Renal cortical epithelial cell (primary cell): ENCODE data around the gene ARFIP1. TPM values are rescaled to one million over a fixed set of nuclear protein-coding genes. Genes with fewer than 3 reads are reported as not detected.
"Not testable (repeated sequence)": the region's sequence is repeated elsewhere in the genome, so short reads cannot be mapped to it uniquely, and the experiment has no call there.

Source experiments
- DNase-seq: peaks from one replicate; pipeline ENCODE4 v3.0.0-alpha.2; 2011; ENCODE audit warnings: low read depth
- total RNA-seq: library from RNA; depleted of rRNA; stranded (reverse); fragments of >200 nt; gene quantifications from 2 replicates; pipeline ENCODE4 v1.2.3, GENCODE V29; 2014

Gene ARFIP1
- total RNA-seq, 1 donor from 2014 or later: 51.9 TPM

DNA sequence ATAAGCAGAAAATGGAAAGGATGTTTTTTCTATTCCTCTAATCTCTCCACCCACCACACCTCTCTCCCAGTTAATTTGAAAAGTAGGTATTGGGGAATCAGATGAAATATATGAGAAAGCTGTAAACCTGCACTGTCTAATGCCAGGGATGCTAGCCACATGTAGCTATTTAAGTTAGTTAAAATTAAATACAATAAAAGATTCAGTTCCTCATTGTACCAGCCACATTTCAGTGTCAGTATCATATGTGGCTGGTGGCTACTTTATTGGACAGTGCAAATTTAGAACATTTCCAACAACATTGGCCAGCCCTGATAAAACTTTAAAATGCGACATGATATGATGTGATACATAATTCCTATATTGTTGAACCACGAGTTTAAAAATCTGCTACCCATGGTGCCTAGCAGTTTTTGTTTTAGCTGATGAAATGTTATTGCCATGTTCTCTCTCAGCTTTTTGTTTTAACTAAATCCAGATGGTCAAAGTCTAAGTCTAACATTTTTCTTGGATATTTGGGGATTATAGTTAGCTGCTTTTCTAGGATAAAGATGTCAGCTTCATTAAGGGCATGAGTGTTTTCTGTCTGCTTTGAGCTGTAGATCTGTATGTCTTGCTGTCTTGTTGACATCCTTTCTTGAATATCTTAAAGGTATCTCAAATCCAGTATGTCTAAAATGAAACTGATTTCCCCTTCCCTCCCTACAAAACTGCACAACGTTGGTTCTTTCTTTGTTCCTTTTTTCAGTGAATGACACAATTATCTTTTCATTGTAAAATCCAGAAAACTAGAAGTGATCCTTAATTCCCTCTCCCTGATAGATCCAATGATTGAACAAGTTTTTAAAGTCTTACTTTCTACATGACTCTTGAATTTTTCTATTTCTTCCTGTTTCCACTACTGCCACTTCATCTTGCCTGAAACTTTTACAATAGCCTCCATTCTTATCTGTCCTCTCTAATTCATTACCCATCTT is 6.2 kb downstream of the ARFIP1 start:
- DNase-seq: no peak

DNA sequence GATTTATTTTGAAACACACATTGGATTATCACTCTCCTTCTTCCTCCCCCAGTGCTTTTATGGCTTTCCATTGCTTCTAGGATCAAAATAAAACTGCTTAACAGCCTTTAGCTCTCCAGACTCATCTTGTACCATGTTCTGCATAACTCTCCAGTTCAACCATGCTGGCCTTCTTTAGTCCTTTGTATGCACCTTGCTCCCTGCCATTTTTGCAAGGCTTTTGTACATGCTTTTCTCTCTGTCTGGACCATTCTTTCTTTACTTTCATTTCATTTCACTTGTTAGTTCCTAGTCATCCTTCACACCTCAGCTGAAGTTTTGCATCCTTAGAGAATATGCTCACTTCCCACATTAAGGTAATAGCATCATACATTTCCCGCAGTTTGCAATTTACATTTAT is 6.9 kb downstream of the ARFIP1 start:
- DNase-seq: no peak

- DNase-seq: no peak
Measured at GRCh38 chr4:152795891-152796290, 16.1 kb downstream of the ARFIP1 start.

DNA sequence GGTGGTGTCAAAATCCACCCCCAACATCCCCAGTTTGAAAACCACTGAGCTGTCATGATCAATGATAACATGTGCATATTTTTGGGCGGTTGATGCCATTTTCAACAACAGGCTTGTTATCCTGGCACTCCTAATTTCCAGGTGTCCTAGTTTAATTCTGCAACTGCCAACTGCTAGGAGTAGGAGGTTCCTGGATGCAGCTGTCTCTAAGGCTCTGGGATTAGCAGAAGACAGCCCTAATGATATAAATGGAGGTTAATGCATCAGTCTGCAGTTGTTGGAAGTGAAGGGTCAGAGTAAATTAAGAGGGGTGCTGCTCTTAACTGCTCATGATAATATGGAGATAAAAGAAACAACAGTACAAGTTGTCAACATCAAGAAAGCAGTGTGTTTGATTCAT is 23.8 kb downstream of the ARFIP1 start:
- no peak for DNase-seq

GRCh38 chr4:152805071-152805650 is 25.4 kb downstream of the ARFIP1 start:
- DNase-seq: peak; percentile 25

DNA sequence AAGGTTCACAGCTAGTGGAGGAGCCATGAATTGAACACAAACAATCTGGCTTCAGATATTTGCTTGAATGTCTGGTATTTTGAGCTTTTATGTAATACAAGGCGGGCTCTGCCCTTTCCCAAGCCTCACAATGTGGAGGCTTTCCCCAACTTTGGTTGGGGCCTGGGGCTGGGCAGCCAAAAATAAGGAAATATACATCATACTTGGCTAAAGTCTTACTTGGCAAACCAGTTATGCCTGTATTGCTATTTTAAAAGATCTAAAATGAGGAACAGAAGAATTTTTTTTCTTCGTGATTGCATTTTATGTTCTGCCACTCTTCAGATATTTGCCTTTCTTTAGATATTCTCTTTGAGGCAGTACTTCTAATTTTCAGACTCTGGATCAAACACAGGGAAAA is 26.1 kb downstream of the ARFIP1 start:
- DNase-seq: no peak

DNA sequence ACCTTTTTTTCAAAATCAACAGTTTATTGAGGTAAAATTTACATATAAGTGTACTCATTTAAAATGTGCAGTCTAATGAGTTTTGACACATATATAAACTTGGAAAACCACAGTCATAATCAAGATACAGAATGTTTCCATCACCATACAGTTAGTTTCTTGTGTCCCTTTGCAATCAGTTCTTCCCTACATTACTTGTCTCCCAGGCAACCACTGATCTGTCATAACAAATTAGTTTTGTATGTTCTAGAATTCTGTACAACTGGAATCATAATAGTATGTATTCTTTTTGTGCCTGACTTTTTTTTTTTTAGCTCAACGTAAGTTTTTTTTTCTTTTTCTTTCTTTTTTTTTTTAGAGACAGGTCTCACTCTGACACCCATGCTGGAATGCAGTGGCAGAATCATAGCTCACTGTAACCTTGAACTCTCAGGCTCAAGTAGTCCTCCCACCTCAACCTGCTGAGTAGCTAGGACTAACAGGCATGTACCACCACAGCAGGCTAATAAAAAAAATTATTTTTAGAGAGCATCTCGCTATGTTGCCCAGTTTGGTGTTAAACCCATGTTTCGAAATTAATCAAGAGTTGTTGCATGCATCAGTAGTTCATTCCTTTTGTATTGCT is 26.9 kb downstream of the ARFIP1 start:
- DNase-seq: no peak

DNA sequence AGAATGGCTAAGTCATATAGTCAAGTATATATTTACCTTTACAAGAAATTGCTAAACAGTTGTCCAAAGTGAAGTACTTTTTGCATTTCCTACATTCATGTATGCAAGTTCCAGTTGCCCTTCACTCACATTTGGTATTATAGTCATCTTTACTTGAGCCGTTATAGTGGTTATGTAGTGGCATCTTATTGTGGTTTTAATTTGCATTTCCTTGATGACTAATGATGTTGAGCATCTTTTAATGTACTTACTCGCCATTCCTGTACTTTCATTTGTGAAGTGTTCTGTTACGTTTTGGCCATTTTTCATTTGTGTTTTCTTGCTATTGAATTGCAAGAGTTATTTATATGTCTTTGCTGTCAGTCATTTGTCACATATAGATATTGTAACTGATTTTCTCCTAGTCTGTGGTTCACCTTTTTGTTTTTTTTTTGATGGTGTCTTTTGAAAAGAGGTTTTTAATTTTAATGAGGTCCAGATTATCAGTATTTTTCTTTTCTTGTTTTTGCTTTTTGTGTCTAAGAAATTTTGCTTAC is 27.6 kb downstream of the ARFIP1 start:
- DNase-seq: peak; percentile 49

DNA sequence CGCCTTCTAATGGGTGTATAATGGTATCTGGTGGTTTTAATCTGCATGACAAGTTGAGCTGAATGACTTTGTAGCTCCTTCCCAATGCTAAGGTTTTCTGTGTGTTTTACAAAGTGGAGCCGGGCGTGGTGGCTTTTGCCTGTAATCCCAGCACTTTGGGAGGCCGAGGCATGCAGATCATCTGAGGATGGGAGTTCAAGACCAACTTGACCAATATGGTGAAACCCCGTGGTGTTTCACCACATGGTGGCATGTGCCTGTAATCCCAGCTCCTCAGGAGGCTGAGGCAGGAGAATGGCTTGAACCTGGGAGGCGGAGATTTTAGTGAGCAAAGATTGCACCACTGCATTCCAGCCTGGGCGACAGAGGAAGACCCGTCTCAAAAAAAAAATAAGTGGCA is 28.9 kb downstream of the ARFIP1 start:
- no peak for DNase-seq

DNA sequence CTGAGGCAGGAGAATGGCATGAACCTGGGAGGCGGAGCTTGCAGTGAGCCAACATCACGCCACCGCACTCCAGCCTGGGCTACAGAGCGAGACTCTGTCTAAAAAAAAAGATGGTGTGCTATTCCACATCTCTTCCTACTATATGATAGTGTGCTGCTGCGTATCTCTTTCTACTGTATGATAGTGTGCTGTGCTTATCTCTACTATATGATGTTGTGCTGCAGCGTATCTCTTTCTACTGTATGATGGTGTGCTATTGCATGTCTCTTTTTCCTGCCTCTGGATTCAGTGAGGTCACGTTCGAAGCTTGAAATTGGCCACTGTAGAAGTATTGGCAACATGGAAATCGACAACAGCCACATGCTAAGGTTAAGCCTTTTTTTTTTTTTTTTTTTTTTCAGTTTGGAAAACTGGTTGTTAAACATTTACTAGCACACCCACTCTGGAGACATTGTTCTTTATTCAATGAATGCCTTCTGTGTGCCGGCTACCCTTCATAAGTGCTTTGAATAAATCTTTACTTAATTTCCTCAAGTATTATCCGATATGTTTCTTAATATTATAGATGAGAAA is 31.0 kb downstream of the ARFIP1 start:
- peak; percentile 78 for DNase-seq

- DNase-seq: peak; percentile 13
Measured at GRCh38 chr4:152815078-152815477, 35.3 kb downstream of the ARFIP1 start.

DNA sequence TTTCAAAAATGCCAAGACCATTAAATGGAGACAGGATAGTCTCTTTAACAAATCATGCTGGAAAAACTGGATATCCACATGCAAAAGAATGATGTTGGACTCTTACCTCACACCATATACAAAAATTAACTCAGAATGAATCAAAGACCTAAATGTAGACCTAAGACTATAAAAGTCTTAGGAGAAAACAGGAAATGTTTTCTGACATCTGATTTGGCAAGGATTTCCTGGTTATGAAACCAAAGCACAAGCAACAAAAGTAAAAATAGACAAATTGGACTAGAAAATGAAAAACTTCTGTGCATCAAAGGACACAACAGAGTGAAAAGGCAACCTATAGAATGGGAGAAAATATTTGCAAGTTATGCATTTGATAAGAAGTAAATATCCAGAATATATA is 37.6 kb downstream of the ARFIP1 start:
- no peak for DNase-seq

DNA sequence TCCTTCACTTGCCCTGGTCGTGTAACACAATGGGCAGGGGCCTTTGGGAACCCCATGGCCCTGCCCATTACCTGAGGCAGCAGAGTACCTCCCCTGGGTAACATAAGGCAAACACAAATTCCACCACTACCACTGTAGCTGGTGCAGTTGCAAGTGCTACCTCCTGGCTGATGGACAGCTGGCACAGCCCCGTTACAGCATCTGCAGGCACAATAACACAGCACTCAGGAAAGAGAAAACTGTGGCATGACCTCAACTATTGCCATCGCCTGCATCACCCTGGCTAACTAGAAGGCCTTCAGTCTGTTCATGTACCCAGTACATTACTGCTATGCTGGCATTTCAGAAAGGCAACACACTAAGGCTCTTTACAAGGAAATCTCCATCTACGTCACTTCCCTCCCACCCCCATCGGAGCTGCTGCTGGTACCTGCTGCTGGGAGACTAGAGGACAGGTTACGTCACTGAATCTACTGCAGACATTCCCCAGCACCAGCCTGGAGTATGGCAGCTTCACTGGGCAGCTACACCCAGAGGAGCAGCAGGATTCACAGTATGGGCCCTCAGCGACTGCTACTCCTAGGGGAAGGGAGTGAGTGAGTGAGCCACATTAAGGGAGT is 39.4 kb downstream of the ARFIP1 start:
- DNase-seq: no peak

GRCh38 chr4:152820073-152820472 is 40.3 kb downstream of the ARFIP1 start:
- no peak for DNase-seq

GRCh38 chr4:152822323-152822722 is 42.6 kb downstream of the ARFIP1 start:
- DNase-seq: no peak

DNA sequence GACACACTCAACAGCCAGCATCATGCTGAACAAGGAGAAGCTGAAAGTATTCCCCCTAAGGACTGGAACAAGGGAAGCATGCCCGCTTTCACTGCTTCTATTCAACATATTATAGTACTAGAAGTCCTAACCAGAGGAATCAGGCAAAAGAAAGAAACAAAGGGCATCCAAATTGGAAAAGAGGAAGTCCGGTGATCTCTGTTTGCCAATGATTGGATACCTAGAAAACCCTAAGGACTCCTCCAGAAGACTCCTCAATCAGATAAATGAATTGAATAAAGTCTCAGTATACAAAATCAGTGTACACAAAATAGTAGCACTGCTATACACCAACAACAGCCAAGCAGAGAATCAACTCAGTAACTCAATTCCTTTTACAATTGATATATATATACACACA is 44.8 kb downstream of the ARFIP1 start:
- no peak for DNase-seq

DNA sequence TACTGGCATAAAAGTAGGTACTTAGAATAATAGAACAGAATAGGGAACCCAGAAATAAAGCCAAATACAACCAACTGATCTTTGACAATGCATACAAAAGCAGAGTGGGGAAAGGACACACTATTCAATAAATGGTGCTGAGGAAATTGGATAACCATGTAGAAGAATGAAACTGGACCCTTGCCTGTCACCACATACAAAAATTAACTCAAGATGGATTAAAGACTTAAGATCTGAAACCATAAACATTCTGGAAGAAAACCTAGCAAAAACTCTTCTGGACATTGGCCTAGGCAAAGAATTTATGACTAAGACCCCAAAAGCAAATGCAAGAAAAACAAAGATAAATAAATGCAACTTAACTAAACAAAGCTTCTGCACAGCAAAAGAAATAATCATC is 45.6 kb downstream of the ARFIP1 start:
- no peak for DNase-seq

- DNase-seq: no peak
Measured at GRCh38 chr4:152828122-152828521, 48.4 kb downstream of the ARFIP1 start.

- DNase-seq: no peak
Measured at GRCh38 chr4:152831416-152831815, 51.7 kb downstream of the ARFIP1 start.

DNA sequence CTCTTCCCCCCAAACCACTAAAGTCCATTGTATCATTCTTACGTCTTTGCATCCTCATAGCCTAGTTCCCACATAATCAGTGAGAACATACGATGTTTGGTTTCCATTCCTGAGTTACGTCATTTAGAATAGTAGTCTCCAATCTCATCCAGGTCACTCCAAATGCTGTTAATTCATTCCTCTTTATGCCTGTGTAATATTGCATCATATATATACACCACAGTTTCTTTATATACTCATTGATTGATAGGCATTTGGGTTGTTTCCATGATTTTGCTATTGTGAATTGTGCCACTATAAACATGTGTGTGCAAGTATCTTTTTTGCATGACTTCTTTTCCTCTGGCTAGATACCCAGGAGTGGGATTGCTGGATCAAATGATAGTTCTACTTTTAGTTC is 57.2 kb downstream of the ARFIP1 start:
- no peak for DNase-seq

GRCh38 chr4:152839729-152840128 is 60.0 kb downstream of the ARFIP1 start:
- not testable (repeated sequence) for DNase-seq
